GM23338 (cell line): Measurements from ENCODE around the gene GABPB1.

Experiments used
- CREB1 ChIP-seq: fragments of 250-450 bp; sonication (Bioruptor Pico); IDR thresholded peaks from 2 replicates; pipeline ENCODE4 v1.5.0; 2020; ENCODE audit warnings: low read depth, mild to moderate bottlenecking, moderate library complexity
- CTCF ChIP-seq, 2 experiments: fragments of 200-600 bp in 1 of 2; sonication (generic) in 1 of 2; conservative IDR thresholded peaks; 2 replicates each; pipeline versions ENCODE4 v1.5.1 to v1.6.1; 2016 to 2017; ENCODE audit warnings: antibody characterized with exemption in 2 of 2, low read depth in 2 of 2, mild to moderate bottlenecking in 2 of 2, moderate library complexity in 1 of 2
- ETS1 ChIP-seq: IDR thresholded peaks from 2 replicates; pipeline ENCODE4 v1.6.1; 2016; ENCODE audit warnings: antibody characterized with exemption
- EZH2 ChIP-seq: fragments of 200-600 bp; sonication (generic); IDR thresholded peaks from one replicate; pipeline ENCODE4 v1.8.0; 2017; ENCODE audit warnings: antibody characterized with exemption, mild to moderate bottlenecking, low read depth; ENCODE audit not compliant: unreplicated experiment
- EZH2phosphoT487 ChIP-seq: fragments of 200-600 bp; sonication (generic); IDR thresholded peaks from one replicate; pipeline ENCODE4 v1.8.1; 2018; ENCODE audit warnings: antibody characterized with exemption; ENCODE audit not compliant: unreplicated experiment
- JUNB ChIP-seq: IDR thresholded peaks from one replicate; pipeline ENCODE4 v1.6.1; 2016; ENCODE audit warnings: antibody characterized with exemption; ENCODE audit not compliant: unreplicated experiment
- POLR2AphosphoS5 ChIP-seq: IDR thresholded peaks from 2 replicates; pipeline ENCODE4 v1.6.1; 2016; ENCODE audit warnings: antibody characterized with exemption, low read depth
- REST ChIP-seq: IDR thresholded peaks from one replicate; pipeline ENCODE4 v1.6.1; 2018; ENCODE audit warnings: antibody characterized with exemption; ENCODE audit not compliant: unreplicated experiment
- ZNF114 ChIP-seq: fragments of 250-450 bp; sonication (Bioruptor Pico); IDR thresholded peaks from 2 replicates; pipeline ENCODE4 v1.5.0; 2020; ENCODE audit warnings: mild to moderate bottlenecking, moderate library complexity
- ZNF462 ChIP-seq: fragments of 250-450 bp; sonication (Bioruptor Pico); IDR thresholded peaks from 2 replicates; pipeline ENCODE4 v1.5.0; 2020; ENCODE audit warnings: mild to moderate bottlenecking, moderate library complexity

- TF ChIP-seq CTCF (conservative IDR thresholded peaks at IDR 0.05; ENCODE audit: low read depth in 2 of 2) (no peak), POLR2AphosphoS5 (no peak), EZH2 (no peak), REST (no peak), EZH2phosphoT487 (no peak), ZNF114 (CRISPR knock-in tag) (no peak), JUNB (no peak), CREB1 (no peak), ETS1 (no peak), ZNF462 (CRISPR knock-in tag) (no peak)
Observed at GRCh38 chr15:50260969-50261496, 94.0 kb downstream of the GABPB1 start.
